ENCODE data around the gene VPS52.

VPS52 gene

GRCh38 chr6:33213989-33214335 lies 57.7 kb downstream of the VPS52 start:
- no peaks in the 10 kb centered on the region for H3K79me2 ChIP-seq (ENCODE audit: control insufficient read depth, insufficient read depth, low read length)
- WGBS (ENCODE audit: extremely low coverage, insufficient coverage, low lambda C conversion rate), result no CpG with 5 or more reads among the region's 9 CpGs
- no peak overlapping the region for H2BK5ac ChIP-seq (ENCODE audit: low read length)
- H4K8ac ChIP-seq (ENCODE audit: low read depth, low read length), result no peak overlapping the region
- peak overlapping the region; percentile 98 for H3K4me2 ChIP-seq (ENCODE audit: low read length)
- H3K27me3 ChIP-seq (ENCODE audit: insufficient read depth, low read length, poor library complexity), result peaks cover 3% of the 10 kb centered on the region
- H3K9ac ChIP-seq (ENCODE audit: low read length), result peak overlapping the region; percentile 74
- H3K27ac ChIP-seq (ENCODE audit: low read depth, low read length), result no peak overlapping the region
- no peak overlapping the region for H2AK5ac ChIP-seq (ENCODE audit: low read length)
- no peak overlapping the region for H4K5ac ChIP-seq (ENCODE audit: low read length)
- no peak overlapping the region for H3K4ac ChIP-seq (ENCODE audit: low read depth, low read length)
- no peak overlapping the region for H2BK15ac ChIP-seq (replicated peaks; ENCODE audit: low read depth)
- H3K36me3 ChIP-seq (ENCODE audit: control insufficient read depth, insufficient read depth, low read length), result no peaks in the 10 kb centered on the region
- H3K4me3 ChIP-seq (ENCODE audit: low read length), result no peak overlapping the region
- H3K23ac ChIP-seq (ENCODE audit: low read length), result no peak overlapping the region
- H3K4me1 ChIP-seq (ENCODE audit: control insufficient read depth, low read depth, low read length), result peaks cover under 1% of the 10 kb centered on the region
- H3K56ac ChIP-seq (ENCODE audit: low read length), result peak overlapping the region; percentile 85
- no peak overlapping the region for H2BK120ac ChIP-seq (ENCODE audit: low read depth, low read length)
- H3K79me1 ChIP-seq (ENCODE audit: low read length), result peaks cover 2% of the 10 kb centered on the region
- H3K18ac ChIP-seq (ENCODE audit: low read length), result no peak overlapping the region
- DNase-seq, result no peak

GRCh38 chr6:33213166-33213988 lies 58.3 kb downstream of the VPS52 start:
- no peaks in the 10 kb centered on the region for H3K36me3 ChIP-seq (ENCODE audit: control insufficient read depth, insufficient read depth, low read length)
- no peak overlapping the region for H3K4ac ChIP-seq (ENCODE audit: low read depth, low read length)
- H3K56ac ChIP-seq (ENCODE audit: low read length), result peak overlapping the region; percentile 85
- H3K23ac ChIP-seq (ENCODE audit: low read length), result no peak overlapping the region
- H3K27me3 ChIP-seq (ENCODE audit: insufficient read depth, low read length, poor library complexity), result peaks cover 2% of the 10 kb centered on the region
- no peak overlapping the region for H2BK120ac ChIP-seq (ENCODE audit: low read depth, low read length)
- no peak overlapping the region for H4K8ac ChIP-seq (ENCODE audit: low read depth, low read length)
- peak overlapping the region; percentile 74 for H3K9ac ChIP-seq (ENCODE audit: low read length)
- no CpG with 5 or more reads among the region's 43 CpGs for WGBS (ENCODE audit: extremely low coverage, insufficient coverage, low lambda C conversion rate)
- peaks cover 4% of the 10 kb centered on the region for H3K79me1 ChIP-seq (ENCODE audit: low read length)
- peak overlapping the region; percentile 98 for H3K4me2 ChIP-seq (ENCODE audit: low read length)
- H3K27ac ChIP-seq (ENCODE audit: low read depth, low read length), result no peak overlapping the region
- DNase-seq, result peak; percentile 59
- H4K5ac ChIP-seq (ENCODE audit: low read length), result no peak overlapping the region
- H2AK5ac ChIP-seq (ENCODE audit: low read length), result no peak overlapping the region
- no peak overlapping the region for H2BK5ac ChIP-seq (ENCODE audit: low read length)
- no peaks in the 10 kb centered on the region for H3K79me2 ChIP-seq (ENCODE audit: control insufficient read depth, insufficient read depth, low read length)
- peaks cover 2% of the 10 kb centered on the region for H3K4me1 ChIP-seq (ENCODE audit: control insufficient read depth, low read depth, low read length)
- no peak overlapping the region for H3K18ac ChIP-seq (ENCODE audit: low read length)
- peak overlapping the region; percentile 56 for H3K4me3 ChIP-seq (ENCODE audit: low read length)
- H2BK15ac ChIP-seq (replicated peaks; ENCODE audit: low read depth), result no peak overlapping the region

- H2BK5ac ChIP-seq (ENCODE audit: low read length), result no peak overlapping the region
- peak overlapping the region; percentile 98 for H3K4me2 ChIP-seq (ENCODE audit: low read length)
- H3K4ac ChIP-seq (ENCODE audit: low read depth, low read length), result no peak overlapping the region
- no peak overlapping the region for H3K23ac ChIP-seq (ENCODE audit: low read length)
- no peak overlapping the region for H3K27ac ChIP-seq (ENCODE audit: low read depth, low read length)
- DNase-seq, result no peak
- no peak overlapping the region for H3K18ac ChIP-seq (ENCODE audit: low read length)
- WGBS (ENCODE audit: extremely low coverage, insufficient coverage, low lambda C conversion rate), result no CpG with 5 or more reads among the region's 6 CpGs
- H2AK5ac ChIP-seq (ENCODE audit: low read length), result no peak overlapping the region
- no peak overlapping the region for H2BK15ac ChIP-seq (replicated peaks; ENCODE audit: low read depth)
- no peaks in the 10 kb centered on the region for H3K79me2 ChIP-seq (ENCODE audit: control insufficient read depth, insufficient read depth, low read length)
- H4K5ac ChIP-seq (ENCODE audit: low read length), result no peak overlapping the region
- H2BK120ac ChIP-seq (ENCODE audit: low read depth, low read length), result no peak overlapping the region
- H3K4me1 ChIP-seq (ENCODE audit: control insufficient read depth, low read depth, low read length), result peaks cover 2% of the 10 kb centered on the region
- peaks cover 4% of the 10 kb centered on the region for H3K79me1 ChIP-seq (ENCODE audit: low read length)
- peak overlapping the region; percentile 85 for H3K56ac ChIP-seq (ENCODE audit: low read length)
- no peaks in the 10 kb centered on the region for H3K27me3 ChIP-seq (ENCODE audit: insufficient read depth, low read length, poor library complexity)
- H3K4me3 ChIP-seq (ENCODE audit: low read length), result peak overlapping the region; percentile 56
- no peak overlapping the region for H4K8ac ChIP-seq (ENCODE audit: low read depth, low read length)
- peak overlapping the region; percentile 74 for H3K9ac ChIP-seq (ENCODE audit: low read length)
- no peaks in the 10 kb centered on the region for H3K36me3 ChIP-seq (ENCODE audit: control insufficient read depth, insufficient read depth, low read length)
Observed at GRCh38 chr6:33212857-33213165, 58.9 kb downstream of the VPS52 start.

- no CpG with 5 or more reads among the region's 18 CpGs for WGBS (ENCODE audit: extremely low coverage, insufficient coverage, low lambda C conversion rate)
- peaks cover 2% of the 10 kb centered on the region for H3K4me1 ChIP-seq (ENCODE audit: control insufficient read depth, low read depth, low read length)
- no peak overlapping the region for H3K9ac ChIP-seq (ENCODE audit: low read length)
Observed at GRCh38 chr6:33211666-33212422, 59.8 kb downstream of the VPS52 start.

GRCh38 chr6:33211136-33211535 lies 60.5 kb downstream of the VPS52 start:
- WGBS (ENCODE audit: extremely low coverage, insufficient coverage, low lambda C conversion rate), result no CpG with 5 or more reads among the region's 17 CpGs
- H3K4me3 ChIP-seq (ENCODE audit: low read length), result no peak overlapping the region
- no peak overlapping the region for H2BK15ac ChIP-seq (replicated peaks; ENCODE audit: low read depth)
- no peak overlapping the region for H3K9ac ChIP-seq (ENCODE audit: low read length)
- no peak overlapping the region for H3K23ac ChIP-seq (ENCODE audit: low read length)
- no peak overlapping the region for H4K8ac ChIP-seq (ENCODE audit: low read depth, low read length)
- H3K79me1 ChIP-seq (ENCODE audit: low read length), result peaks cover 4% of the 10 kb centered on the region
- H2AK5ac ChIP-seq (ENCODE audit: low read length), result no peak overlapping the region
- no peak overlapping the region for H3K27ac ChIP-seq (ENCODE audit: low read depth, low read length)
- DNase-seq, result no peak
- no peak overlapping the region for H3K4me2 ChIP-seq (ENCODE audit: low read length)
- H2BK5ac ChIP-seq (ENCODE audit: low read length), result no peak overlapping the region
- no peak overlapping the region for H3K56ac ChIP-seq (ENCODE audit: low read length)
- H3K18ac ChIP-seq (ENCODE audit: low read length), result no peak overlapping the region
- no peaks in the 10 kb centered on the region for H3K79me2 ChIP-seq (ENCODE audit: control insufficient read depth, insufficient read depth, low read length)
- H3K4ac ChIP-seq (ENCODE audit: low read depth, low read length), result no peak overlapping the region
- no peaks in the 10 kb centered on the region for H3K27me3 ChIP-seq (ENCODE audit: insufficient read depth, low read length, poor library complexity)
- H4K5ac ChIP-seq (ENCODE audit: low read length), result no peak overlapping the region
- H3K4me1 ChIP-seq (ENCODE audit: control insufficient read depth, low read depth, low read length), result peaks cover 2% of the 10 kb centered on the region
- H2BK120ac ChIP-seq (ENCODE audit: low read depth, low read length), result no peak overlapping the region
- H3K36me3 ChIP-seq (ENCODE audit: control insufficient read depth, insufficient read depth, low read length), result no peaks in the 10 kb centered on the region

More at GRCh38 chr6:33211666-33212422, 59.8 kb downstream of the VPS52 start:
- H4K5ac ChIP-seq (ENCODE audit: low read length), result no peak overlapping the region
- no peak overlapping the region for H3K27ac ChIP-seq (ENCODE audit: low read depth, low read length)
- H3K79me1 ChIP-seq (ENCODE audit: low read length), result peaks cover 4% of the 10 kb centered on the region
- no peaks in the 10 kb centered on the region for H3K36me3 ChIP-seq (ENCODE audit: control insufficient read depth, insufficient read depth, low read length)
- no peaks in the 10 kb centered on the region for H3K27me3 ChIP-seq (ENCODE audit: insufficient read depth, low read length, poor library complexity)
- no peak overlapping the region for H3K56ac ChIP-seq (ENCODE audit: low read length)
- H2BK15ac ChIP-seq (replicated peaks; ENCODE audit: low read depth), result no peak overlapping the region
- peak; percentile 56 for DNase-seq
- no peak overlapping the region for H2AK5ac ChIP-seq (ENCODE audit: low read length)
- H2BK5ac ChIP-seq (ENCODE audit: low read length), result no peak overlapping the region
- no peak overlapping the region for H3K23ac ChIP-seq (ENCODE audit: low read length)
- no peak overlapping the region for H4K8ac ChIP-seq (ENCODE audit: low read depth, low read length)
- H2BK120ac ChIP-seq (ENCODE audit: low read depth, low read length), result no peak overlapping the region
- no peak overlapping the region for H3K4me3 ChIP-seq (ENCODE audit: low read length)
- no peak overlapping the region for H3K4ac ChIP-seq (ENCODE audit: low read depth, low read length)
- H3K18ac ChIP-seq (ENCODE audit: low read length), result no peak overlapping the region
- H3K79me2 ChIP-seq (ENCODE audit: control insufficient read depth, insufficient read depth, low read length), result no peaks in the 10 kb centered on the region
- no peak overlapping the region for H3K4me2 ChIP-seq (ENCODE audit: low read length)
